HEK293 (cell line): ENCODE data around the gene RAB24.

Source experiments
- CTCF ChIA-PET: fragments of 350-600 bp; formaldehyde crosslinking; extraction: SDS; loops from one replicate; lab custom pipeline; 2021; ENCODE audit warnings: antibody characterized with exemption; lab: Yijun Ruan, JAX
- POLR2A ChIA-PET: fragments of 300-600 bp; formaldehyde crosslinking; extraction: SDS; loops from one replicate; lab custom pipeline; 2020; ENCODE audit warnings: antibody characterized with exemption, inconsistent platforms; lab: Yijun Ruan, JAX
- H3K27ac ChIP-seq: fragments of 200-500 bp; sonication (Bioruptor generic); 2 replicates; pipeline ENCODE4 v1.5.1; 2014; ENCODE audit warnings: low read depth, low read length, control low read depth, inconsistent platforms; ENCODE audit errors: extremely low read depth
- H3K36me3 ChIP-seq, 2 experiments: fragments of 200-500 bp in 1 of 2; sonication (Bioruptor generic) in 1 of 2; 1 replicate in 1 of 2; 2 replicates in 1 of 2; pipeline ENCODE4 v1.5.1; 2014 to 2017; ENCODE audit warnings: inconsistent platforms in 2 of 2, low read length in 2 of 2; ENCODE audit not compliant: control insufficient read depth in 2 of 2, insufficient read depth in 1 of 2
- H3K4me1 ChIP-seq: fragments of 200-500 bp; sonication (Bioruptor generic); 2 replicates; pipeline ENCODE4 v1.5.1; 2014; ENCODE audit warnings: mild to moderate bottlenecking, low read length, inconsistent platforms; ENCODE audit not compliant: control insufficient read depth, insufficient read depth
- H3K4me3 ChIP-seq: 2 replicates; pipeline ENCODE4 v1.5.1; 2011; ENCODE audit warnings: low read depth, mild to moderate bottlenecking, control low read depth, low read length, moderate library complexity
- H3K9me3 ChIP-seq: fragments of 200-500 bp; sonication (Bioruptor generic); 2 replicates; pipeline ENCODE4 v1.5.1; 2014; ENCODE audit warnings: low read depth, low read length, inconsistent platforms; ENCODE audit not compliant: control insufficient read depth, insufficient read depth
- GFI1B ChIP-seq: fragments of 450-650 bp; formaldehyde crosslinking; IDR thresholded peaks from 2 replicates; pipeline ENCODE4 v1.5.1; 2016; ENCODE audit warnings: missing biosample characterization, missing genetic modification characterization
- KLF17 ChIP-seq: fragments of 450-650 bp; formaldehyde crosslinking; IDR thresholded peaks from 2 replicates; pipeline ENCODE4 v1.5.1; 2016; ENCODE audit warnings: missing biosample characterization, missing genetic modification characterization
- KLF8 ChIP-seq: fragments of 450-650 bp; formaldehyde crosslinking; IDR thresholded peaks from 2 replicates; pipeline ENCODE4 v1.5.1; 2016; ENCODE audit warnings: missing biosample characterization, missing genetic modification characterization
- KLF9 ChIP-seq: fragments of 450-650 bp; formaldehyde crosslinking; IDR thresholded peaks from 2 replicates; pipeline ENCODE4 v1.5.1; 2016; ENCODE audit warnings: missing biosample characterization, missing genetic modification characterization, low read depth
- YY1 ChIP-seq: fragments of 450-650 bp; formaldehyde crosslinking; IDR thresholded peaks from 2 replicates; pipeline ENCODE4 v1.5.1; 2018; ENCODE audit warnings: missing biosample characterization, missing genetic modification characterization
- ZBTB49 ChIP-seq: fragments of 450-650 bp; formaldehyde crosslinking; IDR thresholded peaks from 2 replicates; pipeline ENCODE4 v1.5.1; 2016; ENCODE audit warnings: missing biosample characterization, missing genetic modification characterization, low read depth
- ZFP37 ChIP-seq: fragments of 450-650 bp; formaldehyde crosslinking; IDR thresholded peaks from 2 replicates; pipeline ENCODE4 v1.5.1; 2016; ENCODE audit warnings: missing biosample characterization, missing genetic modification characterization
- ZNF184 ChIP-seq: fragments of 450-650 bp; IDR thresholded peaks from 2 replicates; pipeline ENCODE4 v1.5.1; 2018; ENCODE audit warnings: missing biosample characterization, mild to moderate bottlenecking, missing genetic modification characterization
- ZNF19 ChIP-seq: fragments of 450-650 bp; formaldehyde crosslinking; IDR thresholded peaks from 2 replicates; pipeline ENCODE4; 2016; ENCODE audit warnings: missing biosample characterization, missing genetic modification characterization, low read depth
- ZNF211 ChIP-seq: fragments of 450-650 bp; formaldehyde crosslinking; IDR thresholded peaks from 2 replicates; pipeline ENCODE4 v1.5.1; 2016; ENCODE audit warnings: low read depth, missing biosample characterization, missing genetic modification characterization
- ZNF223 ChIP-seq: fragments of 450-650 bp; formaldehyde crosslinking; IDR thresholded peaks from 2 replicates; pipeline ENCODE4 v1.5.1; 2016; ENCODE audit warnings: missing biosample characterization, missing genetic modification characterization
- ZNF280D ChIP-seq: fragments of 450-650 bp; formaldehyde crosslinking; IDR thresholded peaks from 2 replicates; pipeline ENCODE4 v1.5.1; 2016; ENCODE audit warnings: missing biosample characterization, missing genetic modification characterization
- ZNF37A ChIP-seq: fragments of 450-650 bp; IDR thresholded peaks from 2 replicates; pipeline ENCODE4 v1.5.1; 2018; ENCODE audit warnings: missing biosample characterization, missing genetic modification characterization
- ZNF521 ChIP-seq: fragments of 450-650 bp; formaldehyde crosslinking; IDR thresholded peaks from 2 replicates; pipeline ENCODE4 v1.5.1; 2017; ENCODE audit warnings: missing biosample characterization, mild to moderate bottlenecking, missing genetic modification characterization
- ZNF571 ChIP-seq: fragments of 450-650 bp; formaldehyde crosslinking; IDR thresholded peaks from 2 replicates; pipeline ENCODE4 v1.5.0; 2017; ENCODE audit warnings: missing biosample characterization, missing genetic modification characterization
- ZNF660 ChIP-seq: fragments of 450-650 bp; IDR thresholded peaks from 2 replicates; pipeline ENCODE4 v1.5.1; 2018; ENCODE audit warnings: missing biosample characterization, mild to moderate bottlenecking, missing genetic modification characterization
- ZNF677 ChIP-seq: fragments of 450-650 bp; IDR thresholded peaks from 2 replicates; pipeline ENCODE4 v1.5.0; 2018; ENCODE audit warnings: missing biosample characterization, mild to moderate bottlenecking, missing genetic modification characterization, moderate library complexity
- ZNF785 ChIP-seq: fragments of 450-650 bp; formaldehyde crosslinking; IDR thresholded peaks from 2 replicates; pipeline ENCODE4 v1.5.1; 2016; ENCODE audit warnings: missing biosample characterization, missing genetic modification characterization

Gene RAB24

GRCh38 chr5:177294632-177295031 lies 8.9 kb downstream of the RAB24 start:
- H3K36me3 ChIP-seq: peaks cover 28 to 89% of the 10 kb centered on the region in 2 experiments
- ChIA-PET POLR2A (no interaction called here), CTCF (interaction anchor here (0.6 to 2.1 kb wide), 2 partner anchors 15 to 16 kb away, joined by 3 to 10 read pairs; no protein-coding TSS in a partner anchor)
- no peak overlapping the region for H3K27ac ChIP-seq
- 0 out of 2 replicates have a peak, but pooled peaks cover 3% of the 10 kb centered on the region for H3K4me1 ChIP-seq
- H3K9me3 ChIP-seq: no peaks in the 10 kb centered on the region
- no peak overlapping the region for H3K4me3 ChIP-seq
- TF ChIP-seq ZNF37A (tag by site-specific recombination): no peak
- no peak for TF ChIP-seq ZNF660 (tag by site-specific recombination)
- no peak for TF ChIP-seq YY1 (tag by site-specific recombination)

- CTCF ChIA-PET: interaction anchor here (0.6 to 1.6 kb wide), 3 partner anchors 16 to 366 kb away, joined by 3 to 5 read pairs (median 4); no protein-coding TSS in a partner anchor
- Histone ChIP-seq H3K4me1 (0 out of 2 replicates have a peak, but pooled peaks cover 3% of the 10 kb centered on the region), H3K36me3 (peaks cover 34 to 89% of the 10 kb centered on the region in 2 experiments), H3K9me3 (no peaks in the 10 kb centered on the region), H3K27ac (no peak overlapping the region), H3K4me3 (no peak overlapping the region)
- POLR2A ChIA-PET: interaction anchor here (0.6 to 1.5 kb wide), 2 partner anchors 18 to 125 kb away, joined by 4 to 6 read pairs; no protein-coding TSS in a partner anchor
- TF ChIP-seq ZNF571: no peak
- no peak for TF ChIP-seq GFI1B (tag by site-specific recombination)
- TF ChIP-seq ZBTB49 (tag by site-specific recombination): no peak
- TF ChIP-seq KLF17 (tag by site-specific recombination): no peak
- no peak for TF ChIP-seq KLF9 (tag by site-specific recombination)
- TF ChIP-seq ZFP37 (tag by site-specific recombination): no peak
- no peak for TF ChIP-seq ZNF19 (tag by site-specific recombination)
Measured at GRCh38 chr5:177293819-177294581, 9.5 kb downstream of the RAB24 start.

GRCh38 chr5:177291735-177292134 lies 11.8 kb downstream of the RAB24 start:
- Histone ChIP-seq H3K4me3 (no peak overlapping the region), H3K27ac (no peak overlapping the region), H3K36me3 (peaks cover 48 to 90% of the 10 kb centered on the region in 2 experiments), H3K4me1 (no peaks in the 10 kb centered on the region), H3K9me3 (no peaks in the 10 kb centered on the region)
- CTCF ChIA-PET: no interaction called here
- POLR2A ChIA-PET: no interaction called here
- no peak for TF ChIP-seq ZNF280D (tag by site-specific recombination)
- no peak for TF ChIP-seq ZNF677 (tag by site-specific recombination)
- TF ChIP-seq YY1 (tag by site-specific recombination): no peak
- no peak for TF ChIP-seq ZFP37 (tag by site-specific recombination)
- no peak for TF ChIP-seq ZNF223 (tag by site-specific recombination)
- no peak for TF ChIP-seq ZNF521 (tag by site-specific recombination)
- no peak for TF ChIP-seq ZNF184 (tag by site-specific recombination)
- no peak for TF ChIP-seq ZNF785 (tag by site-specific recombination)
- TF ChIP-seq KLF8 (tag by site-specific recombination): no peak
- TF ChIP-seq ZNF211 (tag by site-specific recombination): no peak
